ENCODE data around the gene PPCDC. TPM values are rescaled to one million over a fixed set of nuclear protein-coding genes. Genes with fewer than 3 reads are reported as not detected.

The PPCDC gene
- total and polyA plus RNA-seq, 10 of the 15 experiments (the other 5 are each of a cell fraction or from before 2014, with no cell fraction given) = 32.5 to 135 (median 55.0) TPM

- Histone ChIP-seq H3K36me3 (ENCODE audit: control insufficient read depth in 2 of 2, insufficient read depth in 2 of 2, low read length in 1 of 2) (no peaks in the 10 kb centered on the region), H4K20me1 (ENCODE audit: control insufficient read depth, insufficient read depth) (no peaks in the 10 kb centered on the region), H3K4me3 (no peak overlapping the region), H3K27ac (ENCODE audit: control insufficient read depth, insufficient read depth) (no peak overlapping the region), H3K4me1 (ENCODE audit: control insufficient read depth, insufficient read depth, low read length) (no peaks in the 10 kb centered on the region), H3K9ac (ENCODE audit: control insufficient read depth, insufficient read depth, low read length) (no peak overlapping the region), H3K27me3 (replicated peaks in 1 of 2; ENCODE audit: control insufficient read depth in 2 of 2, insufficient read depth in 2 of 2, low read length in 1 of 2) (no peaks in the 10 kb centered on the region), H3K4me2 (ENCODE audit: control insufficient read depth, insufficient read depth) (no peak overlapping the region), H3K79me2 (ENCODE audit: control insufficient read depth, insufficient read depth, low read length) (no peaks in the 10 kb centered on the region), H3K9me3 (replicated peaks; ENCODE audit: control insufficient read depth, insufficient read depth, low read length) (no peaks in the 10 kb centered on the region), H2AFZ (ENCODE audit: control insufficient read depth, low read depth, low read length) (no peak overlapping the region)
- no peak for FAIRE-seq
- no peak for ATAC-seq
- no TSS peak for BruUV-seq (replicated peaks)
- TF ChIP-seq RAD21 (IDR thresholded peaks at IDR 0.05; ENCODE audit: insufficient read depth, low read depth, low read length) = peak; percentile 25; the same call in 1 of the 2 replicates
- no peak for TF ChIP-seq JUND (IDR thresholded peaks at IDR 0.05; ENCODE audit: low read depth, low read length)
- TF ChIP-seq CTCF (IDR thresholded peaks at IDR 0.05 in 2 of 3, conservative IDR thresholded peaks at IDR 0.05 in 1 of 3; ENCODE audit: control insufficient read depth in 2 of 3, extremely low read depth in 1 of 3, insufficient read depth in 1 of 3, low read depth in 3 of 3, low read length in 3 of 3) = peak in 1 of 3 experiments; percentile 13; a peak in 2 of 6 replicates
- ChIA-PET RAD21 (ENCODE audit: unreplicated experiment) (interaction anchor here (1.7 kb wide), 1 partner anchor 228 kb away, joined by 3 read pairs; no protein-coding TSS in a partner anchor), POLR2A (interaction anchor here (0.6 kb wide), 1 partner anchor 130 kb away, joined by 3 read pairs; no protein-coding TSS in a partner anchor), SMC1A (ENCODE audit: uncharacterized antibody, unreplicated experiment) (interaction anchor here (0.9 kb wide), 1 partner anchor 68 kb away, joined by 3 read pairs; no protein-coding TSS in a partner anchor), CTCF (interaction anchor here (1.0 kb wide), 1 partner anchor 207 kb away, joined by 4 read pairs; no protein-coding TSS in a partner anchor)
- in situ Hi-C loops (cut with MboI) (no loop called here), intact Hi-C loops (cut with micrococcal nuclease; ENCODE audit: unreplicated experiment) (no loop called here)
- DNase-seq (ENCODE audit: low read depth, low spot score) = no peak
- WGBS (ENCODE audit: insufficient coverage, insufficient replicate concordance, low lambda C conversion rate, missing lambda C conversion rate) = 0% methylated on average over 1 of the region's 1 CpG
Measured at GRCh38 chr15:74976159-74976558, 47.2 kb upstream of the PPCDC start.

- WGBS (ENCODE audit: insufficient coverage, insufficient replicate concordance, low lambda C conversion rate, missing lambda C conversion rate) = 0% methylated on average over 4 of the region's 4 CpGs
- ATAC-seq = peak; percentile 77
- Histone ChIP-seq H3K27me3 (replicated peaks in 1 of 2; ENCODE audit: control insufficient read depth in 2 of 2, insufficient read depth in 2 of 2, low read length in 1 of 2) (no peaks in the 10 kb centered on the region), H3K4me3 (no peak overlapping the region), H4K20me1 (ENCODE audit: control insufficient read depth, insufficient read depth) (no peaks in the 10 kb centered on the region), H2AFZ (ENCODE audit: control insufficient read depth, low read depth, low read length) (no peak overlapping the region), H3K9ac (ENCODE audit: control insufficient read depth, insufficient read depth, low read length) (no peak overlapping the region), H3K4me2 (ENCODE audit: control insufficient read depth, insufficient read depth) (no peak overlapping the region), H3K9me3 (replicated peaks; ENCODE audit: control insufficient read depth, insufficient read depth, low read length) (no peaks in the 10 kb centered on the region), H3K79me2 (ENCODE audit: control insufficient read depth, insufficient read depth, low read length) (no peaks in the 10 kb centered on the region), H3K36me3 (ENCODE audit: control insufficient read depth in 2 of 2, insufficient read depth in 2 of 2, low read length in 1 of 2) (no peaks in the 10 kb centered on the region), H3K4me1 (ENCODE audit: control insufficient read depth, insufficient read depth, low read length) (no peaks in the 10 kb centered on the region), H3K27ac (ENCODE audit: control insufficient read depth, insufficient read depth) (no peak overlapping the region)
- ChIA-PET RAD21 (ENCODE audit: unreplicated experiment) (interaction anchor here (0.7 kb wide), 1 partner anchor 20 kb away, joined by 3 read pairs; no protein-coding TSS in a partner anchor), POLR2A (no interaction called here), SMC1A (ENCODE audit: uncharacterized antibody, unreplicated experiment) (interaction anchor here (0.7 to 1.1 kb wide), 2 partner anchors 9 to 43 kb away, joined by 3 to 4 read pairs; no protein-coding TSS in a partner anchor), CTCF (interaction anchor here (1.2 to 1.6 kb wide), 2 partner anchors 10 to 16 kb away, joined by 4 to 6 read pairs; no protein-coding TSS in a partner anchor)
- intact Hi-C loops (cut with micrococcal nuclease; ENCODE audit: unreplicated experiment) = no loop called here
- TF ChIP-seq YY1 (IDR thresholded peaks at IDR 0.05; ENCODE audit: low read depth, low read length) (no peak), JUNB (IDR thresholded peaks at IDR 0.05) (0 out of 2 replicates have a peak, but pooled peaks have one; percentile 25)
- in situ Hi-C loops (cut with MboI) = no loop called here
- no peak for DNase-seq (ENCODE audit: low read depth, low spot score)
- BruUV-seq (replicated peaks) = no TSS peak
- no peak for FAIRE-seq
Measured at GRCh38 chr15:74977599-74977998, 45.8 kb upstream of the PPCDC start.

All from GM12878 (cell line).